GM12878 (cell line): ENCODE data around the gene DMWD. TPM values are rescaled to one million over a fixed set of nuclear protein-coding genes. Genes with fewer than 3 reads are reported as not detected.

Experiments
- ATAC-seq: fragments of 200-7000 bp; cut with Tn5 transposase; 3 replicates; pipeline ENCODE4 v1.9.1; 2020; ENCODE audit warnings: mild to moderate bottlenecking, moderate library complexity
- BruUV-seq: library from RNA; stranded (reverse); fragments of 400-500 nt; replicated peaks from 2 replicates; lab custom pipeline; 2021; lab: Mats Ljungman, UMichigan
- CTCF ChIA-PET: fragments of 300-600 bp; sonication (Branson Sonifier 250); formaldehyde crosslinking; extraction: SDS; loops from one replicate; lab custom pipeline; 2021; ENCODE audit warnings: inconsistent platforms; lab: Yijun Ruan, JAX
- POLR2A ChIA-PET: fragments of 350-600 bp; formaldehyde crosslinking; extraction: SDS; loops from one replicate; lab custom pipeline; 2021; ENCODE audit warnings: inconsistent platforms; lab: Charles Lee
- RAD21 ChIA-PET: fragments of 300-600 bp; sonication (Branson Sonifier 250); formaldehyde crosslinking; loops from one replicate; lab custom pipeline; 2023; ENCODE audit warnings: antibody characterized with exemption; ENCODE audit not compliant: unreplicated experiment; lab: Charles Lee
- SMC1A ChIA-PET: fragments of 300-600 bp; sonication (Branson Sonifier 250); formaldehyde crosslinking; loops from one replicate; lab custom pipeline; 2023; ENCODE audit not compliant: unreplicated experiment, uncharacterized antibody; lab: Charles Lee
- DNase-seq: peaks from one replicate; pipeline ENCODE4 v3.0.0-alpha.2; 2011; ENCODE audit warnings: low read depth, low spot score
- FAIRE-seq: peaks from 3 replicates; lab custom pipeline; 2011; peaks lifted over from hg19 to GRCh38; lab: Jason Lieb, UNC
- H2AFZ ChIP-seq: 2 replicates; pipeline ENCODE4 v1.6.0; 2011; ENCODE audit warnings: low read depth, low read length, control low read depth; ENCODE audit not compliant: control insufficient read depth
- H3K27ac ChIP-seq: 2 replicates; pipeline ENCODE4 v1.5.1; 2011; ENCODE audit warnings: control low read depth; ENCODE audit not compliant: control insufficient read depth, insufficient read depth
- H3K27me3 ChIP-seq, 2 experiments: replicated peaks in 1 of 2; 2 replicates each; pipeline versions ENCODE4 v1.6.0 to v1.6.1; 2011; ENCODE audit warnings: low read length in 1 of 2; ENCODE audit not compliant: control insufficient read depth in 2 of 2, insufficient read depth in 2 of 2
- H3K36me3 ChIP-seq, 2 experiments: 2 replicates each; pipeline ENCODE4 v1.5.1; 2011; ENCODE audit warnings: low read length in 1 of 2; ENCODE audit not compliant: control insufficient read depth in 2 of 2, insufficient read depth in 2 of 2
- H3K4me1 ChIP-seq: 2 replicates; pipeline ENCODE4 v1.6.1; 2011; ENCODE audit warnings: mild to moderate bottlenecking, low read length, moderate library complexity, mixed read lengths; ENCODE audit not compliant: control insufficient read depth, insufficient read depth
- H3K4me2 ChIP-seq: 2 replicates; pipeline ENCODE4 v1.6.0; 2011; ENCODE audit warnings: control low read depth; ENCODE audit not compliant: control insufficient read depth, insufficient read depth
- H3K4me3 ChIP-seq: fragments of 200-600 bp; sonication (generic); 2 replicates; pipeline ENCODE4 v1.5.1; 2016
- H3K79me2 ChIP-seq: 2 replicates; pipeline ENCODE4 v1.6.0; 2011; ENCODE audit warnings: low read length; ENCODE audit not compliant: control insufficient read depth, insufficient read depth
- H3K9ac ChIP-seq: 2 replicates; pipeline ENCODE4 v1.8.0; 2011; ENCODE audit warnings: low read length, control low read depth, mixed read lengths; ENCODE audit not compliant: control insufficient read depth, insufficient read depth
- H3K9me3 ChIP-seq: replicated peaks from 3 replicates; pipeline ENCODE4 v1.5.1; 2011; ENCODE audit warnings: mild to moderate bottlenecking, low read length; ENCODE audit not compliant: control insufficient read depth, insufficient read depth
- H4K20me1 ChIP-seq: 2 replicates; pipeline ENCODE4 v1.6.0; 2011; ENCODE audit not compliant: control insufficient read depth, insufficient read depth
- CREB1 ChIP-seq: IDR thresholded peaks from 2 replicates; pipeline ENCODE4 v1.6.1; 2012; ENCODE audit warnings: low read depth, mild to moderate bottlenecking, inconsistent platforms
- E2F8 ChIP-seq: fragments of 450-650 bp; IDR thresholded peaks from 2 replicates; pipeline ENCODE4 v1.6.1; 2018; ENCODE audit warnings: mild to moderate bottlenecking, low read depth, moderate library complexity; ENCODE audit not compliant: partially characterized antibody
- IKZF2 ChIP-seq, 2 experiments: fragments of 450-650 bp; IDR thresholded peaks; 2 replicates each; pipeline ENCODE4 v1.6.1; 2017; ENCODE audit warnings: mild to moderate bottlenecking in 2 of 2, moderate library complexity in 2 of 2
- NFIC ChIP-seq: IDR thresholded peaks from 2 replicates; pipeline ENCODE4 v1.6.1; 2012; ENCODE audit warnings: low read depth, mild to moderate bottlenecking, inconsistent platforms, low read length, moderate library complexity
- NFYA ChIP-seq: IDR thresholded peaks from 2 replicates; pipeline ENCODE4 v1.6.1; 2011; ENCODE audit warnings: low read depth, mild to moderate bottlenecking, low read length, improper control_type of control experiment, borderline replicate concordance
- NR2C2 ChIP-seq: IDR thresholded peaks from 2 replicates; pipeline ENCODE4 v1.6.1; 2011; ENCODE audit warnings: borderline replicate concordance, low read depth; ENCODE audit not compliant: control insufficient read depth, insufficient read length
- PKNOX1 ChIP-seq: fragments of 450-650 bp; IDR thresholded peaks from 2 replicates; pipeline ENCODE4 v1.6.1; 2016; ENCODE audit warnings: mild to moderate bottlenecking
- RELA ChIP-seq: fragments of 450-650 bp; IDR thresholded peaks from 2 replicates; pipeline ENCODE4 v1.8.0; 2014; ENCODE audit warnings: borderline replicate concordance; ENCODE audit not compliant: partially characterized antibody
- SMAD1 ChIP-seq: fragments of 450-650 bp; IDR thresholded peaks from 2 replicates; pipeline ENCODE4 v1.6.1; 2018; ENCODE audit warnings: mild to moderate bottlenecking, low read depth; ENCODE audit not compliant: partially characterized antibody
- SREBF2 ChIP-seq: IDR thresholded peaks from 2 replicates; pipeline ENCODE4 v1.6.1; 2012; ENCODE audit warnings: mild to moderate bottlenecking, low read length
- TAF1 ChIP-seq: IDR thresholded peaks from 2 replicates; pipeline ENCODE4 v1.6.1; 2011; ENCODE audit warnings: mild to moderate bottlenecking, low read depth, low read length, borderline replicate concordance
- YY1 ChIP-seq: IDR thresholded peaks from 2 replicates; pipeline ENCODE4 v1.6.1; 2011; ENCODE audit warnings: low read depth, mild to moderate bottlenecking, low read length
- ZBTB11 ChIP-seq: fragments of 450-650 bp; formaldehyde crosslinking; IDR thresholded peaks from 2 replicates; pipeline ENCODE4 v1.5.0; 2022; ENCODE audit warnings: mild to moderate bottlenecking, missing genetic modification characterization
- ZNF622 ChIP-seq: fragments of 450-650 bp; IDR thresholded peaks from 2 replicates; pipeline ENCODE4 v1.6.1; 2017; ENCODE audit warnings: mild to moderate bottlenecking, inconsistent platforms
- WGBS: methylation state at CpG from one replicate; pipeline ENCODE4 v1.1.6; 2016; ENCODE audit warnings: low lambda C conversion rate; ENCODE audit not compliant: insufficient replicate concordance, insufficient coverage; ENCODE audit errors: missing lambda C conversion rate; 5-methylcytosine and 5-hydroxymethylcytosine counted together
- in situ Hi-C: fragments of 300-500 bp; cut with MboI; formaldehyde crosslinking; loops from 9 replicates; pipeline ENCODE4 v1.14.3; 2018; ENCODE audit warnings: mixed read lengths
- intact Hi-C: fragments of 100-400 bp; cut with micrococcal nuclease; formaldehyde crosslinking; loops from one replicate; pipeline ENCODE4 v1.14.2; 2022; ENCODE audit not compliant: unreplicated experiment
- polyA plus RNA-seq, 11 experiments: library from polyadenylated mRNA; depleted of rRNA in 4 of 11; unstranded in 6 of 11; stranded (reverse) in 5 of 11; fragments of >200 nt; fragmentation: Nextera tagmentation in 4 of 11; fragmentation: Illumina TruSeq in 1 of 11; extraction: Ambion mirVana in 4 of 11; extraction: Trizol in 1 of 11; gene quantifications; 1 replicate in 1 of 11; 2 replicates in 10 of 11; pipeline versions ENCODE4 v1.2.1 to v1.2.3, GENCODE V29; 2011 to 2016; ENCODE audit warnings: inconsistent platforms in 2 of 11, missing spikeins in 2 of 11, low read depth in 1 of 11
- total RNA-seq, 4 experiments: library from RNA; depleted of rRNA in 3 of 4; stranded (reverse); fragments of >200 nt in 3 of 4; fragmentation: Illumina TruSeq in 1 of 4; extraction: Trizol in 1 of 4; gene quantifications; 2 replicates each; pipeline versions ENCODE4 v1.2.1 to v1.2.3, GENCODE V29; 2013 to 2021

DMWD gene
- total and polyA plus RNA-seq, 10 of the 15 experiments (the other 5 are each of a cell fraction or from before 2014, with no cell fraction given): 3.5 to 56.0 (median 11.6) TPM

GRCh38 chr19:45793178-45793564 lies 526 bp upstream of the DMWD start (continued):
- TF ChIP-seq ZBTB11 (CRISPR knock-in tag) (no peak), SREBF2 (no peak), SMAD1 (no peak), NFIC (no peak), TAF1 (no peak), RELA (no peak)

GRCh38 chr19:45791744-45792469 lies 738 bp downstream of the DMWD start:
- SMC1A ChIA-PET: no interaction called here
- intact Hi-C loops: loop anchor here (2.0 kb wide), 1 partner anchor 23 kb away; the partner anchor contains the start of gene SIX5
- peaks cover 19% of the 10 kb centered on the region for H3K79me2 ChIP-seq
- no peak for FAIRE-seq
- CTCF ChIA-PET: interaction anchor here (0.9 to 3.1 kb wide), 3 partner anchors 13 to 23 kb away, joined by 4 to 13 read pairs (median 4); partner anchors contain the start of gene SIX5
- 5% methylated on average over 26 of the region's 31 CpGs for WGBS
- H3K4me3 ChIP-seq: peak overlapping the region; percentile 98
- POLR2A ChIA-PET: interaction anchor here (0.6 to 2.9 kb wide), 3 partner anchors 22 to 1788 kb away, joined by 3 to 20 read pairs (median 3); partner anchors contain the start of gene SIX5
- TSS peak; percentile 55 for BruUV-seq
- in situ Hi-C loops: no loop called here
- RAD21 ChIA-PET: interaction anchor here (0.9 to 2.7 kb wide), 3 partner anchors 13 to 100 kb away, joined by 4 to 18 read pairs (median 4); partner anchors contain the start of genes QPCTL, SIX5 and SNRPD2
- no peaks in the 10 kb centered on the region for H3K27me3 ChIP-seq
- peak overlapping the region; percentile 74 for H3K9ac ChIP-seq
- peak; percentile 11; the same call in 2 of the 3 replicates for ATAC-seq
- H4K20me1 ChIP-seq: no peaks in the 10 kb centered on the region
- H3K4me1 ChIP-seq: peaks cover 14% of the 10 kb centered on the region
- H3K9me3 ChIP-seq: no peaks in the 10 kb centered on the region
- peak overlapping the region; percentile 72 for H3K27ac ChIP-seq
- DNase-seq: no peak
- H3K36me3 ChIP-seq: peaks cover 0 to 12% of the 10 kb centered on the region in 2 experiments; a peak in 3 of 4 replicates
- H3K4me2 ChIP-seq: peak overlapping the region; percentile 32
- peak overlapping the region; percentile 1; the same call in 1 of the 2 replicates for H2AFZ ChIP-seq
- TF ChIP-seq E2F8 (no peak), ZNF622 (no peak), NFYA (no peak), NR2C2 (no peak), CREB1 (0 out of 2 replicates have a peak, but pooled peaks have one; percentile 25), IKZF2 (IDR thresholded peaks at IDR 0.05) (0 out of 4 replicates have a peak, but pooled peaks of 1 of the 2 experiments have one; percentile 10), PKNOX1 (0 out of 2 replicates have a peak, but pooled peaks have one; percentile 5), YY1 (no peak; the same call in 1 of the 2 replicates)
